Measurements from ENCODE around the gene MID1IP1.

MID1IP1 gene

DNA sequence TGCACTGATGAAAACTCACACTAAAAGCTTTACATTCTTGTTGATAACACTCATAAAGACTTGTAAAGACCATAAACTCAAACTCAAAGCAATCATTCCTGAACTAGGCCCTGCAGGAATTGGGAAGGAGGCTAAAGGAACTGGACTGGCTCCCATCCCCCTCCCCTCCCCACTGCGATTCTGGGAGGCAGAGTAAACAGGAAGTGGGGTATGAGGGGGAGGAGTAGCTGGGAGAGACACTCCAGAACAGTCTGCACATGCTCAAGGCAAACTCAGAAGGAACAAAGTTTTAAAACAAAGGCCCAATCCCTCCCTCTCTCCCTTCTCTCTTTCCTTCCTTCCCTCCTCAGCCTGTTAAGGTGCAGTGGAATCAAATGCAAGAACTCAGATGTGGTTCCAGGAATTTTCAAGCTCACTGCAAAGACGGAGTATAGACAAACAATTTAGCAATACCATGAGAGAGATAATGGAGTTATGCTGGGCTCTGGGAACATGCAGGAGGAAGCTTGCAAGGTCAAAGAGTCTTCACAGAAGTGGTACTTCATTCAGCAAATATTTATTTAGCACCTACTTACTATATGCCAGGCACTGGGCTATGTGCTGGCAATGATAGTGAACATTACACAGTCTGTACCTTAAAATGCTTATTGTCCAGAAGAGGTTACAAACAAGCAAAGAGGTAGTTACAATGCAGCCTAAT is 15.9 kb downstream of the MID1IP1 start:
- no peak for DNase-seq

DNA sequence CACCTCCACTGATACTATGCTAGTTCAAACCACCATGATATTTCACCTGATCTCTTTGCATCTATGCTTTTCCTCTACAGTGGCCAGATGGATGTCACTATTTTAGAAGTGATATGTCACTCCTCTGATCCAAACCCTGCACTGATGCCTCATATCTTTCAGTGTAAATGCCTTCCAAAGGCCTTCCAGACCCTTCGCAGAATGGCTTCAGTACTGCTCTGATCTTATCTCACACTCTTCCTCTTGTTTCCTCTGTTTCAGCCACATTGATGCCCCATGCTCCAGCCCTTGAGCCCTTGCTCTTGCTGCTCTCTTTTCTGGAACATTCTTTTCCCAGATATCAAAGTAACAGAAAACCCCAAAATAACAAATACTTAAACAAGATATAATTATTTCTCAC is 17.9 kb downstream of the MID1IP1 start:
- no peak for DNase-seq

DNA sequence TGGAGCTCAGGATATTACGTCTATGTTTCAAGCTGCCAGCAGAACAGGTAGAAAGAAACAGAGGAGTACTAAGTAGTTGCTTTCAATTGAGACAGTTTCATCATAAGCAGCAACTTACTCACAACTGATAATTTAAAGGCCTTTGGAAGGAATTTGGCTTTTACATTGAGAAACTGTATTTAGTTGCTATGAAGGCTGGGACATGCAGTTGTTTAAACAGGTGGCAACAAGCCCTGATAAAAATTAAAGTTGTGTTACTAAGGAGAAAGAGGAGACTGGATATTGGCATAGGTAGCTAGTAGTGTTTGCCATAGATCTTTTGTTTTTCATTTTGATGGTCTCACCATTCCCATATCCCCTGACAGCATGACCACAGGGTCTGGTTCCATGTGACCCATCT is 18.4 kb downstream of the MID1IP1 start:
- no peak for DNase-seq

DNA sequence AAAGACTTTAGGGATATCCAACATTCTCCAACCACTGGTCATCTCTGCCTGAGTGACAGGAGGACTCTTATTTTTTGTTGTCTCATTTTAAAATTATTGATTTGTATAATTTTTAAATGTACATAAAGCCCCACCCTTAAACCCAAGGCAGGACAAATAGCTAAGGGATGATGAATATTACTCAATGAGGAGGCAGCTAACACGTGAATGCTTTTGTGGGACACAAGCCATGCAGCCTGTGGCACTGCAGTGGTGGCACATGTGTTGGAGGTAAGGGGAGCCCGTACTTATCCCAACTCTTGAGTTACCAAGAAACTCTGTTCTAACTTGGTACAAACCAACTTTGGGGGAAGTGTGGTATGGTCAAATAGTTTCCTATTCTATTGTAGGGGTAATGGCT is 19.5 kb downstream of the MID1IP1 start:
- no peak for DNase-seq

DNA sequence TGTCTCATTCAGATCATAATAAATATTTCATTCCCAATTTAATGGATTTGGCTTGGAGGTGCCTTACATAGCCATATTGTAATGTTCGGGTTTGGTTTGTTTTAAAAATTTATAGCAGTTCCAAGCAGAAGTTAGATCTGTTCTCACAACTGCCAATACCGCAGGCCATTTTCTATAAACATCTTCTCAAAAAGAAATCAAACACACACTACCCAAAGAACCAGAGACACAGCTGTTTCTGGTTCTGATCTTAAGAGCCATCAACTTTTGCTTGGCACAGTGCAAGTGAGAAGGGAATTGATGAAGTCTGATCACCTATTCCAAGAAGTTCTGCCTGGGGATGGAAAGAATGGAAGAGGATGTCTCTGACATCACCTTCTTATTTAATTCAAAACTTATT is 22.9 kb downstream of the MID1IP1 start:
- DNase-seq: no peak

DNA sequence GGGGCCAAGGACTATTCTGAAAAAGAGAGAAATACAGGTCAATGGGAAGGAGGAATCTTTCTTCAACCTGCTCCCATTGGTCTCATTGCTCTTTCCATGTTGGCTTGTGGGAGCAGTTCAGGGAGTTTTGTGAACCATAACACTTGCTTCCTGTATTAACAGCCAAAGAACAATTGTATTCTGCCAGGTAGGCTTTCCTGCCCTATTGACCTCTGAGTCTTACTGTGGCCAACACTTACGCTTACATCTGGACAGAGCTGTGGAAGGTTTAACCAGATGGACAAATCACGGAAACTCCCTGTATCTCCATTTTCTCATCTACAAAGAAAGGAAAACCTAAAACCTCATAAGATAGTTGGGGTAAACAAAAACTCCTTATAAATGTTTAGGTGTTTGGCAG is 30.7 kb downstream of the MID1IP1 start:
- DNase-seq: no peak

DNA sequence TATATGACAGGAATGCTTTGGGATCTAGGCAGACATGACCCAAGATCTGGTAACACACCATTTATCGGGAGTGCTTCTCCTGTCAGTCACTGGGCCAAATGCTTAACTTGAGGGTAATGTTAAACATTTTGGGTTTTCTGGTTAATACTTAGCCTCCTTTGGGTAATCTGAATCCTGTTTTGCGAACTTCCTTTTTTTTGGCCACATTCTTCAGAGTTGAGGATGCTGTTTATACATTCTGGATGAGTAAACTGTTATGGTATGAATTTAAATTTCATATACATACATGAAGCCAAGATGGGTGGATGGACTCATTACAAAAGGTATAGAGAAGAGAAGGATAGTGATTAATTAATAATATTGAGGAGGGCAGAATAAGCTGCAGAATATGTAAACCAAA is 36.1 kb downstream of the MID1IP1 start:
- no peak for DNase-seq

DNA sequence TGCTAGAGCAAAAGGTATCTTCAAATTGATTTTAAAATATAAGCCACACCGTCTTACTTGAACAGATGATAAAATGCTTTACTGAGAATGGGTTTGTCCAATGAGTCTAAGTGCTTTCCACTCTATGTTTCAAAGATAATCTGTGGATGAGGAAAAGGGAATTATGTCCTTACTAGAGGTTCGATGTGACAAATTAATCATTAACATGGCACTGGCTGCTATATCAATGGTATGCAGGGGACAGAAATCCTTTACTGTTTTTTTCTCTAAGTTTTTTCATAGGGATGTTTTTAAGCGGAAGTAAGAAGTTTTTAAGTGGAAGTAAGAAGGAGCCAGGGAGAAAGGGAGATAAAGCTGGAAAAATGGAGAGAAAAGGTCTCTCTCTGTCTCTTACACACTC is 38.0 kb downstream of the MID1IP1 start:
- no peak for DNase-seq

DNA sequence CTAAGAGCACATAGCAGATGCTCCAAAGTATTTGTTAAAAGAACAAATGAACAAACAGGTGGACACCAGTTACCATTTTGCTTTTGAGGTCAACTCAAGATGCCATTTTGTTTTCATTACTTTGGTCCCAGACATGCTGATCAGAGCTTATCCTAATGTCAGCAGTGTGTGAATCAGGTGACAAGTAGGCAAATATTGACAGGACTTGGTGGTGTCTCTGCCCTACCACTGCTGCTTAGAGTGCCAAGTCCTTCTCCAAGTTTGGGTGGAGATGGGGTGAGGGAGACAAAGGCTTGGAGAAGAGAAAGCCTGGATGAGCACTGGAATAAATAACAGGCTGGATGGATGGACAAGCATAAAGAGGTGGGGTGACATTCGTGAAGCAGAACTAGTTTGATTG is 38.7 kb downstream of the MID1IP1 start:
- no peak for DNase-seq

DNA sequence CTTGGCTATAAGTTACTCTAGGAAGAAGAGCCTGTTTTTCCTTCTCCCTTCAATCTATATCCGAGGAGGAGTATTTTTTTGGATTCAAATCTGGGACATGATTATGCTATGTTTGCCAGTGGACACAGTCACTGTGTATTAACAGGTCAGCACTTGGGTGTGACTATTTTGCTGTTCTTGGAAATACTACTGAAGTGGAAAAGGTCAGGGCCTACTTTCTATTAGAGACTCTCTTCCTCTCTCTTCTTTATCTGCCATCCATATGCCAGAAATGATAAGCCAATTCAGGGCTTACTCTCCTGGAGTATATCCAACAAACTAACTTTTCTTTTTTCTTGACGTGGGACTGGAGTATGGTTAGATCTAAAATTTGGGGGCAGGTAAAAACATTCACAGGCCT is 40.5 kb downstream of the MID1IP1 start:
- DNase-seq: no peak

DNA sequence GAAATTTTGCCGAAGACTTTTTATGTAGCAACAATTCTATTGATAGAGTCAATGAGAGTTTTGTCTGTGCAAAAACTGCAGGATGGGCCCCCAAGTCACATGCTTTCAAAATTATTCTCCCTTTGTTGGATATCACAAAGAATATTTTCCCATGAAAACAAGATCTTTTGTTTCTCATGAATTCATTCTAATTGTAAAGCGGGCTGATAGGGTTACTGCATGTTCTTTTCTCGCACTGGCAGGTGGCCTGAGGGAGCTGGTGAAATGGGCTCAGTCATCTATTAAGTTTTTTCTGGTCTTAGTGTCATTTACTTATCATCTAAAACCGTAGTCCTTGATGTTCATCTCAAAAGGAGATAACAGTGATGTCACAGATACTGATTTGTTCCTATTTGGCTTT is 44.2 kb downstream of the MID1IP1 start:
- no peak for DNase-seq

DNA sequence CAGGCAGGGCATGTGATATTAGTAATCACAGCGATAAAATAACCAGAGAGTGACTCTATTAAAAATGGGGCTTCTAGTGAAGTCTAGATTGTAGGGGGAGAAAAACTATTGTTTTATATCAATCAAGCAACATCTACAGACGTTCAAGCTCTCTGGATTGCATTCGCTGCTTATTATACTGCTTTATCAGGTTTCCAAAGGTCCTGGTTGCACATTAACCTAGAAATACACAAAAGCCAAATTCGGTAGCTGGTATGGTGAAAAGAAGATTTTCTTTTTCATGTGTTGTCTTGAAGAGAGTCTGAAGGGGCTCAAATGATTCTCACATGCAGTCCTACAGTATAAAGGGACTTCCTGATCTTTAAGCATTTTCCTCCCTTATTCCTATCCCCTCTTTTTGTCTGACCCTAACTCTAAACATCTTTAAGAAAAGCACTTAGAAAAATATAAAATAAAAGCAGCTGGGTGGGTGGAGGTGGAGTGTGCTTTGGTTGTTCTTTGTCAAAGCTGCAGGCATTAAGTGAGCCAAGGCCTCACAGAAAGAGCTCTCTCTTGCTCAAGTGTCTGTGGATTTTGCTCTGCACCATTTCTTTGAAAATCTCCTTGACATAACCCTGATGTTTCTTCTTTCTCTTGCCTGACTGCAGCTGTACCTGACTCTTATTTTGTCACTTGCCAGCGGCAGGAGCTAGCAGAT is 46.1 kb downstream of the MID1IP1 start:
- no peak for DNase-seq

DNA sequence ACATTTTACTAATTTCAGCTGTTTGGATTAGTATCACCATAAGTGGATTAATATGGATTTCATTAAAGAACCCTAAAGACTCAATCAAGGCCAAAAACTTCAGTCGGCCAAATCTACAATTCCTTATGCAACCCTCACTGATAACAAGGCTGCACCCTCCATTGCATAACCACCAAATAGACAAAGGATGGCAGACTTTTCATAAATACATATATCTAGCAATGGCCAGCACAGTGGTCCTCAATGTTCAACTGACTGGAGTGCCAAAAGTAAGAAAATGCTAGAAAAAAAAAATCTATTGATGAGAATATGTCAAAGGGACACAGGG is 46.6 kb downstream of the MID1IP1 start:
- DNase-seq: no peak

DNA sequence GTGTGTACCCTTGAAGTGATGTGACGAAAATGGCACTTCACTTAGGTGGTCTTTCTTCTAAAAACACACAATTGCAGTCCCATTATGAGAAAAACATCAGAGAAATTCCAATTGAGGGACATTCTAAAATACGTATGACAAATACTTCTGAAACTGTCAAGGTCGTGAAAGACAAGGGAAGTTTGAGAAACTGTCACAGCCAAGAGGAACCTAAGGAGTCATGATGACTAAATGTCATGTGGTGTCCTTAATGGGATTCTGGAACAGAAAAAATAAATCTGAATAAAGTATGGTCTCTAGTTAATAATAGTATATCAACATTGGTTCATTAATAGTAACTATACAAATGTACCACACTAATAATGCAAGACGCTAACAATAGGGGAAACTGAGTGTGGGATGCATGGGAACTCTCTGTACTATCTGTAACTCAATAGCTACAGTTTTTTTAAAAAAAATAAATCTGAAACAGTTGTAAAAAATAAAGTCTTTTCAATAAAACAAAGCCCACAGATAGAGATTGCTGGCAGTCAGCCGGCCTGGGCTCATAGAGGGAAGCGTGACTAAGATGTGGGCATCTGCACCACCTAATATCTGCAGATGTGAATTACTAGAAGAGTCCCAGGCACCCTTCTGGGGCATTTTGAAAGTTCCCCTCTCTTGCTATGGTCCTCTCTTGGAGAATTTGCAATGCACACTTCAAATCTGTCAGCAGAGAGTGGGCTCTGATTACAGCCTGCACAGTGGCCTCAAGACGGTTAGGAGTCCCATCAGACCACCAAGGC is 47.6 kb downstream of the MID1IP1 start:
- DNase-seq: no peak

DNA sequence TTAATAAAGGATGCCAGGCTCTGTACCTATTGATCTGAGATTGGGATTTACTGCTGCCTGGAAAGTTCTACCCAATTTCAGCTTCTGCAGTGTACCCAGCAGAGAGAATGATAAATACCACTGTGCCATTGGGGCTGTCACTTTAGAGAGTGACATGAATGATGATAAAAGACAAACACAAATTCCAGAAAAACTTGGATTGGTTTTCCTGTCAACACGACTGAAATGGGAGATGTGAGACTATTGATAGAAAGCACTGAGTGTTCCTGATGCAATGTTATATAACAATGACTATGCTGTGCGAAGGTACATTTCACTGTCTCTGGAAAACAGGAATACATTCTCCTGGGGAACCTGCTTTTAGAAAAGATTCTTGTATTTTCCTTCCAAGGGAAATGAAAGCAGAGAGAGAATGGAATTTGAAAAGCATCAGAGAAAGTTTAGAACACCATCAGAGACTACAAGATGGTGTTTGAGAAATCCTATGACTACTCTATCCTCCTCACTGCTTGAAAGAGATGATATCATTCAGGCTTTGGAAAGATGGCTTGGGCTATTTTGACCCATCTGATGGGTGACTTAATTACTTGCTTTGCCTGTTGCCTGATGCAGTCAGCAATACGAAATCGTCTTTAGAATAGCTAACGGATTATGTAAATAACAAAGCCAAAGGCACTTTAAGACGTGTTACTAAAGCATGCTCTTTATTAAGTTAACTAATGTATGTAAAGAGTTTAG is 49.7 kb downstream of the MID1IP1 start:
- no peak for DNase-seq

DNA sequence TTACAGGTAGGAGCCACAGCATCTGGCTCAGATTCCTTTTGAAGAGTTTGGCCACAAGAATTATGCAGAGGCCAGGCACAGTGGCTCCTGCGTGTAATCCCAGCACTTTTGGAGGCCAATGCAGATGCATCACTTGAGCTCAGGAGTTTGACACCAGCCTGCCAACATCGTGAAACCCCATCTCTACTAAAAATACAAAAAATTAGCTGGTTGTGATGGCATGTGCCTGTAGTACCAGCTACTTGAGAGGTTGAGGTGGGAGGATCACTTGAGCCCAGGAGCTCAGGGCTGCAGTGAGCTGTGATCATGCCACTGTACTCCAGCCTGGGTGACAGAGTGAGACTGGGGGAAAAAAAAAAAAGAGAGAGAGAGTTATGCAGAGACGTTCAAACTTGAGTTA is 53.0 kb downstream of the MID1IP1 start:
- DNase-seq: no peak

Measured in cortex of kidney (tissue), 1 donor.